HG02763 (cell line): ENCODE measurements around the gene PRKRIP1.
A peak's percentile ranks its signal among the peaks of the same experiment; 100 is the strongest.
"Not testable (repeated sequence)": the region's sequence is repeated elsewhere in the genome, so short reads cannot be mapped to it uniquely, and the experiment has no call there.

ENCODE experiments used
- ATAC-seq: cut with Tn5 transposase; IDR thresholded peaks from one replicate; pipeline ENCODE4 v1.9.1; 2021; ENCODE audit warnings: mild to moderate bottlenecking, moderate library complexity; ENCODE audit not compliant: unreplicated experiment

PRKRIP1 gene

GRCh38 chr7:102429141-102429899 lies 33.2 kb downstream of the PRKRIP1 start:
- no peak for ATAC-seq

- ATAC-seq, result no peak
Observed at GRCh38 chr7:102431617-102432298, 35.6 kb downstream of the PRKRIP1 start.

GRCh38 chr7:102432442-102433218 lies 36.5 kb downstream of the PRKRIP1 start:
- peak; percentile 19 for ATAC-seq

GRCh38 chr7:102433219-102434038 lies 37.3 kb downstream of the PRKRIP1 start, which contains the start of gene ORAI2:
ORAI2 (plus strand) TSS chr7:102433575; CDS start chr7:102438957, 5,382 bp downstream.
- peak; percentile 61 for ATAC-seq

GRCh38 chr7:102434039-102434486 lies 37.9 kb downstream of the PRKRIP1 start:
- no peak for ATAC-seq

GRCh38 chr7:102436118-102436517 lies 40.0 kb downstream of the PRKRIP1 start:
- ATAC-seq, result no peak

- ATAC-seq, result no peak
Observed at GRCh38 chr7:102439963-102440795, 44.0 kb downstream of the PRKRIP1 start.

GRCh38 chr7:102444961-102445673 lies 49.0 kb downstream of the PRKRIP1 start:
- peak; percentile 39 for ATAC-seq

GRCh38 chr7:102445674-102446071 lies 49.5 kb downstream of the PRKRIP1 start:
- no peak for ATAC-seq

GRCh38 chr7:102446387-102447156 lies 50.4 kb downstream of the PRKRIP1 start:
- no peak for ATAC-seq

GRCh38 chr7:102447311-102447710 lies 51.1 kb downstream of the PRKRIP1 start:
- ATAC-seq, result no peak

GRCh38 chr7:102449136-102449535 lies 53.0 kb downstream of the PRKRIP1 start:
- no peak for ATAC-seq

GRCh38 chr7:102450242-102450641 lies 54.1 kb downstream of the PRKRIP1 start:
- no peak for ATAC-seq

- ATAC-seq, result no peak
Observed at GRCh38 chr7:102451371-102452054, 55.4 kb downstream of the PRKRIP1 start.

GRCh38 chr7:102452451-102452850 lies 56.3 kb downstream of the PRKRIP1 start:
- no peak for ATAC-seq

- ATAC-seq, result no peak
Observed at GRCh38 chr7:102453319-102453718, 57.2 kb downstream of the PRKRIP1 start.

- no peak for ATAC-seq
Observed at GRCh38 chr7:102454468-102454867, 58.3 kb downstream of the PRKRIP1 start.

- not testable (repeated sequence) for ATAC-seq
Observed at GRCh38 chr7:102454932-102455331, 58.8 kb downstream of the PRKRIP1 start.
